ENCODE data around the gene ASTL. TPM values are rescaled to one million over a fixed set of nuclear protein-coding genes. Genes with fewer than 3 reads are reported as not detected.

Gene ASTL
- total RNA-seq, 1 donor from 2014 or later, result not detected

GRCh38 chr2:96137321-96138178, 752 bp downstream of the ASTL start:
- DNase-seq (ENCODE audit: extremely low spot score, unreplicated experiment), result no peak
- H3K4me1 Mint-ChIP-seq (ENCODE audit: unreplicated experiment), result no peaks in the 10 kb centered on the region
- no peak overlapping the region for H3K27ac Mint-ChIP-seq (ENCODE audit: unreplicated experiment)
- H3K9me3 Mint-ChIP-seq (ENCODE audit: unreplicated experiment), result no peaks in the 10 kb centered on the region
- no peak for TF ChIP-seq CTCF (IDR thresholded peaks at IDR 0.05)
- H3K27me3 Mint-ChIP-seq (ENCODE audit: unreplicated experiment), result peaks cover 25% of the 10 kb centered on the region
- no peaks in the 10 kb centered on the region for H3K36me3 Mint-ChIP-seq (ENCODE audit: unreplicated experiment)
- no peak overlapping the region for H3K4me3 Mint-ChIP-seq (ENCODE audit: unreplicated experiment)

- DNase-seq (ENCODE audit: extremely low spot score, unreplicated experiment), result no peak
- Mint-ChIP-seq H3K9me3 (ENCODE audit: unreplicated experiment) (no peaks in the 10 kb centered on the region), H3K27me3 (ENCODE audit: unreplicated experiment) (peaks cover 34% of the 10 kb centered on the region), H3K27ac (ENCODE audit: unreplicated experiment) (no peak overlapping the region), H3K36me3 (ENCODE audit: unreplicated experiment) (no peaks in the 10 kb centered on the region), H3K4me1 (ENCODE audit: unreplicated experiment) (no peaks in the 10 kb centered on the region), H3K4me3 (ENCODE audit: unreplicated experiment) (no peak overlapping the region)
- no peak for TF ChIP-seq CTCF (IDR thresholded peaks at IDR 0.05)
These were observed 2.1 kb downstream of the ASTL start for GRCh38 chr2:96136129-96136720.

GRCh38 chr2:96135621-96136020, 2.7 kb downstream of the ASTL start:
- Mint-ChIP-seq H3K27me3 (ENCODE audit: unreplicated experiment) (peaks cover 40% of the 10 kb centered on the region), H3K4me3 (ENCODE audit: unreplicated experiment) (no peak overlapping the region), H3K9me3 (ENCODE audit: unreplicated experiment) (no peaks in the 10 kb centered on the region)

GRCh38 chr2:96135171-96135570, 3.1 kb downstream of the ASTL start:
- Mint-ChIP-seq H3K27me3 (ENCODE audit: unreplicated experiment) (peaks cover 44% of the 10 kb centered on the region), H3K4me3 (ENCODE audit: unreplicated experiment) (no peak overlapping the region), H3K36me3 (ENCODE audit: unreplicated experiment) (no peaks in the 10 kb centered on the region), H3K27ac (ENCODE audit: unreplicated experiment) (no peak overlapping the region), H3K4me1 (ENCODE audit: unreplicated experiment) (no peaks in the 10 kb centered on the region), H3K9me3 (ENCODE audit: unreplicated experiment) (no peaks in the 10 kb centered on the region)
- no peak for DNase-seq (ENCODE audit: extremely low spot score, unreplicated experiment)
- TF ChIP-seq CTCF (IDR thresholded peaks at IDR 0.05), result no peak

More at GRCh38 chr2:96135621-96136020, 2.7 kb downstream of the ASTL start:
- no peak for DNase-seq (ENCODE audit: extremely low spot score, unreplicated experiment)
- Mint-ChIP-seq H3K36me3 (ENCODE audit: unreplicated experiment) (no peaks in the 10 kb centered on the region), H3K27ac (ENCODE audit: unreplicated experiment) (no peak overlapping the region), H3K4me1 (ENCODE audit: unreplicated experiment) (no peaks in the 10 kb centered on the region)
- TF ChIP-seq CTCF (IDR thresholded peaks at IDR 0.05), result no peak

GRCh38 chr2:96134421-96134820, 3.9 kb downstream of the ASTL start:
- H3K36me3 Mint-ChIP-seq (ENCODE audit: unreplicated experiment), result no peaks in the 10 kb centered on the region
- peaks cover 50% of the 10 kb centered on the region for H3K27me3 Mint-ChIP-seq (ENCODE audit: unreplicated experiment)
- no peaks in the 10 kb centered on the region for H3K9me3 Mint-ChIP-seq (ENCODE audit: unreplicated experiment)
- no peak overlapping the region for H3K4me3 Mint-ChIP-seq (ENCODE audit: unreplicated experiment)
- no peak overlapping the region for H3K27ac Mint-ChIP-seq (ENCODE audit: unreplicated experiment)
- no peaks in the 10 kb centered on the region for H3K4me1 Mint-ChIP-seq (ENCODE audit: unreplicated experiment)
- no peak for DNase-seq (ENCODE audit: extremely low spot score, unreplicated experiment)
- no peak for TF ChIP-seq CTCF (IDR thresholded peaks at IDR 0.05)

Measured in osteocyte (in vitro differentiated cells).